Stimulated activated CD4-positive, alpha-beta T cell treated with anti-CD3 and anti-CD28 coated beads, Interleukin-1b, Interleukin-23, amount 100 ng/mL, for 1 hour (primary cell): ENCODE measurements around the gene PSG2.
"Not testable (repeated sequence)": the region's sequence is repeated elsewhere in the genome, so short reads cannot be mapped to it uniquely, and the experiment has no call there.

Experiments
- DNase-seq, 2 donors: peaks; one replicate each; pipeline ENCODE4 v3.0.0-alpha.2; 2020; ENCODE audit warnings: low read depth in 2 of 2

PSG2 gene

GRCh38 chr19:43082601-43083000 lies at the start of gene PSG2:
Gene PSG2, minus strand, starts transcription at chr19:43082701. Its CDS starts 132 bp downstream, at chr19:43082569.
- DNase-seq = not testable (repeated sequence)

GRCh38 chr19:43131281-43131842 lies 48.9 kb upstream of the PSG2 start:
- DNase-seq = not testable (repeated sequence)

GRCh38 chr19:43129197-43129596 lies 46.7 kb upstream of the PSG2 start:
- DNase-seq = not testable (repeated sequence)

GRCh38 chr19:43127336-43127735 lies 44.8 kb upstream of the PSG2 start:
- DNase-seq = not testable (repeated sequence)

GRCh38 chr19:43126720-43127119 lies 44.2 kb upstream of the PSG2 start:
- no peak for DNase-seq

- no peak for DNase-seq
These were observed 41.9 kb upstream of the PSG2 start for GRCh38 chr19:43124360-43124759.

GRCh38 chr19:43120433-43121026 lies 38.0 kb upstream of the PSG2 start:
- not testable (repeated sequence) for DNase-seq

GRCh38 chr19:43119526-43119925 lies 37.0 kb upstream of the PSG2 start:
- DNase-seq = not testable (repeated sequence)

- not testable (repeated sequence) for DNase-seq
These were observed 33.9 kb upstream of the PSG2 start for GRCh38 chr19:43116421-43116820.

GRCh38 chr19:43115548-43115947 lies 33.0 kb upstream of the PSG2 start:
- not testable (repeated sequence) for DNase-seq

GRCh38 chr19:43115064-43115463 lies 32.6 kb upstream of the PSG2 start:
- DNase-seq = not testable (repeated sequence)

GRCh38 chr19:43114626-43115025 lies 32.1 kb upstream of the PSG2 start:
- DNase-seq = not testable (repeated sequence)

- not testable (repeated sequence) for DNase-seq
These were observed 24.9 kb upstream of the PSG2 start for GRCh38 chr19:43107401-43107800.

GRCh38 chr19:43105496-43105895 lies 23.0 kb upstream of the PSG2 start:
- no peak for DNase-seq

- DNase-seq = not testable (repeated sequence)
These were observed 21.8 kb upstream of the PSG2 start for GRCh38 chr19:43104215-43104850.

- no peak for DNase-seq
These were observed 19.4 kb upstream of the PSG2 start for GRCh38 chr19:43101950-43102349.

- not testable (repeated sequence) for DNase-seq
These were observed 15.9 kb upstream of the PSG2 start for GRCh38 chr19:43098416-43098815.

GRCh38 chr19:43087702-43088340 lies 5.3 kb upstream of the PSG2 start:
- DNase-seq = peak in 1 of 2 donors; percentile 5

GRCh38 chr19:43085796-43086530 lies 3.5 kb upstream of the PSG2 start:
- DNase-seq = not testable (repeated sequence)

- DNase-seq = not testable (repeated sequence)
These were observed 1.8 kb upstream of the PSG2 start for GRCh38 chr19:43084196-43084832.

- DNase-seq = not testable (repeated sequence)
These were observed 1.2 kb upstream of the PSG2 start for GRCh38 chr19:43083721-43084120.
